ENCODE data around the gene ABCF2.

DNA sequence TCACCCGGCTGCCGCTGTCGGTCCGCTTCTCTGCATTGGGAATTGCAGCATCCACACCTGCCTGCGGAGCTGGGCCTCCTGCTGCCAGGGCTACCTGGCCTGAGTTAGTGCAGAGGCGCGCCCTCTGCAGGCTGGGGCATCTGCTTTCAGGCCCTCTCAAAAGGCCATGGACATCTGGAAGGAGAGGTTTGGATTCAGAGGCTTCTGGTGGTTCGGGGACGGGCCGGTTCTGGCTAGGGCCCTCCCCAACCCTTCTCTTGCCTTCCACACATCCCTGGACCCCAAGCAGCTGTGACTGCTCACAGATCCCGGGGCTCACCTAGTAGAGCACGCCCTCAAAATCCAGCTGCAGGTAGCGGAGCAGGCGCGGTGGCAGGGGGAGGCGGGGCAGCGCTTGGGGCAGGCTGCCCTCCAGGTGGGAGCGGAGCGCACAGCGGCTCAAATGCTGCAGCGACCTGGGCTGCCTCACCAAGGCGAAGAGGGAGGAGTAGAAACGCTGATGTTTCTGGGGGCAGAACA lies 51.2 kb downstream of the ABCF2 start:
- TF ChIP-seq, protein P1, sequence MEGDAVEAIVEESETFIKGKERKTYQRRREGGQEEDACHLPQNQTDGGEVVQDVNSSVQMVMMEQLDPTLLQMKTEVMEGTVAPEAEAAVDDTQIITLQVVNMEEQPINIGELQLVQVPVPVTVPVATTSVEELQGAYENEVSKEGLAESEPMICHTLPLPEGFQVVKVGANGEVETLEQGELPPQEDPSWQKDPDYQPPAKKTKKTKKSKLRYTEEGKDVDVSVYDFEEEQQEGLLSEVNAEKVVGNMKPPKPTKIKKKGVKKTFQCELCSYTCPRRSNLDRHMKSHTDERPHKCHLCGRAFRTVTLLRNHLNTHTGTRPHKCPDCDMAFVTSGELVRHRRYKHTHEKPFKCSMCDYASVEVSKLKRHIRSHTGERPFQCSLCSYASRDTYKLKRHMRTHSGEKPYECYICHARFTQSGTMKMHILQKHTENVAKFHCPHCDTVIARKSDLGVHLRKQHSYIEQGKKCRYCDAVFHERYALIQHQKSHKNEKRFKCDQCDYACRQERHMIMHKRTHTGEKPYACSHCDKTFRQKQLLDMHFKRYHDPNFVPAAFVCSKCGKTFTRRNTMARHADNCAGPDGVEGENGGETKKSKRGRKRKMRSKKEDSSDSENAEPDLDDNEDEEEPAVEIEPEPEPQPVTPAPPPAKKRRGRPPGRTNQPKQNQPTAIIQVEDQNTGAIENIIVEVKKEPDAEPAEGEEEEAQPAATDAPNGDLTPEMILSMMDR (IDR thresholded peaks at IDR 0.05): no peak
- TF ChIP-seq POLR2AphosphoS5 (IDR thresholded peaks at IDR 0.05) (no peak), POLR2A (IDR thresholded peaks at IDR 0.05) (no peak)
